CD4-positive, alpha-beta T cell treated with Interleukin-17A for 1 hour (primary cell): ENCODE data around the gene PRRT1B.

Experiments
- DNase-seq: peaks from one replicate; pipeline ENCODE4 v3.0.0-alpha.2; 2020

PRRT1B gene

DNA sequence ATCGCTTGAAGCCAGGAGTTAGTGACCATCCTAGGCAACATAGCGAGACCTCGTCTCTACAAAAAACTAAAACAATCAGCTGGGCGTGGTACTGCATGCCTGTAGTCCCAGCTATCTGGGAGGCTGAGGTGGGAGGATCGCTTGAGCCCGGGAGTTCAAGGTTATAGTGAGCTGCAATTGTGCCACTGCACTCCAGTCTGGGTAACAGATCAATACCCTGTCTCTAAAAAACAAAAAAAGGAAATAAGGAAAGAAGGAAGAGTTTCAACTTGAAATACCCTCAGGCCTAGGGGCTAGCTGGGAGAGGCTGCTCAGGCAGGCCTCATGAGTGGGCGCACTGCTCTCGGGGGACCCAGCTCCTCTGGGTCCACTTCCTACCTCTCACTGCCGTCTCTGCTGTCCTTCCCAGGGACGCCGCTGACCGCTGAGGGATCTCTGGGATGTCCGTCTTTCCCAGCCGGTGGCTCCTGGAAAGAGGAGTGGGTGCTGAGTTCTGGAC lies 56.4 kb downstream of the PRRT1B start:
- DNase-seq, result no peak

- DNase-seq, result no peak
Observed at GRCh38 chr9:131603199-131603598, 57.9 kb downstream of the PRRT1B start.

DNA sequence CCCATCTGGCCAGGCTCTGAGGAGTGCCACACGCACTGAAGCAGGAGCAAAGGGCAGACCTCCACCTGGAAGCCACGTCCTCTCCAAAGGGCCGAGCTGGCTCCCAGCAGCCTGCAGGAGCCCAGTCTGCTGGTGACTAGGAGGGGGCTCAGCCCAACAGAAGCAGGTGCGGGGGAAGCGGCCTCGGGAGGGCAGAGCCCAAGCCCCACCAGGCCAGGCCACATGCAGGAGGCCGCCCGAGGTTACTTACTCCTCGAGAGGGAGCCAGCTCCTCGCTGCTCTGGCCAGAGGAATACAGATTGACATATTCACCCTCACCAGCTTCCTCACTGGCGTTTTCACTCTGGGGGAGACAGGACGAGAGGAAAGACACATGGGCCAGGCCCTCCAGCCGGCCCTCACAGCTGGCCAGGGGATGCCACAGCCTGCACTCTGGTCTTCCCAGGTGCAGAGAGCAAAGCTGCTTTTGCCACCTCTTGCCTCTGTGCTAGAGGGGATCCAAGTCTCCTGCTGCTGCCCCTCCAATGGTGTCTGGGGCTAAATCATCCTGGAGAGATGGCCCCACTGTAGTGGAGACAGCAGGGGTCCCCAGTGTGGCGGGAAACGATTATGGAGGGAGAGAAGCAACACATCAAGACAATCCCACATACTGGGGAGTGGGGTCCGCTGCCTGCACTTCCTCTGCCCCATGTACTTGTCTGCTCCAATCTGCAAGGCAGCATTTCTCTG lies 58.6 kb downstream of the PRRT1B start:
- no peak for DNase-seq

- no peak for DNase-seq
Observed at GRCh38 chr9:131605770-131606590, 60.7 kb downstream of the PRRT1B start.

- no peak for DNase-seq
Observed at GRCh38 chr9:131606896-131607567, 61.7 kb downstream of the PRRT1B start.

GRCh38 chr9:131607591-131607990 lies 62.3 kb downstream of the PRRT1B start:
- DNase-seq, result no peak

DNA sequence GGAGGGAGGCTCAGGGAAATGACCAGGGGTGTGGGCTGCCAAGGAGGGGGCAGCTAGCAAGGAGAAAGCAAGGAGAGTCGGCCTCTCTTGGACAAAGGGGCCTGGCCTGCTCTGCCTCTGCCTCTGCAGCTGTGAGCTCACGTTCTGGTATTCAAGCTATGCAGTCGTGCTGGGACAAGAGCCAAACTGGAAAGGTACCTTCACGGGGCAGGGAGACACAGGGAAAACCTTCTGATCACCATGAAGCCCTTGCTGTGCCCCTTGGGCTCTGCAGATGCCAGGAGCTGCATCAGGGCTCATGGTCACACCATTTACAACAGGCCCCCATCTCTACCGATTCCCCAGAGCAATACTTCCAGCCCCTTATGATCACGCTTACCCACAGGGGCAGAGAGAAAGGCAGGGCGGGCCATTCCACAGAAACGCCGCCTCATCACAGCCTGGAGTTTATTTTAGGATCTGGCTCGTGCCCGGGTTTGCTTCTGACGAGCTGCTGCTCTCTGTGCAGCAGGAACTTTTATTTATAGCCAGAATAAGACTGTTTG lies 63.2 kb downstream of the PRRT1B start:
- no peak for DNase-seq
